Hematopoietic multipotent progenitor cell treated with erythropoietin and hydrocortisone succinate and interleukin-3 and kit ligand, for 4 days (in vitro differentiated cells): ENCODE data around the gene TCP11.

ENCODE experiments used
- DNase-seq: peaks from one replicate; pipeline ENCODE4 v3.0.0-alpha.2; 2015

The TCP11 gene

GRCh38 chr6:35078896-35079295 is 62.2 kb downstream of the TCP11 start:
- DNase-seq, result no peak

GRCh38 chr6:35078226-35078850 is 62.8 kb downstream of the TCP11 start:
- DNase-seq, result no peak

- no peak for DNase-seq
Measured at GRCh38 chr6:35077713-35078105, 63.4 kb downstream of the TCP11 start.

GRCh38 chr6:35076997-35077712 is 64.0 kb downstream of the TCP11 start:
- no peak for DNase-seq

- DNase-seq, result no peak
Measured at GRCh38 chr6:35073766-35074471, 67.2 kb downstream of the TCP11 start.

- no peak for DNase-seq
Measured at GRCh38 chr6:35073211-35073610, 67.9 kb downstream of the TCP11 start.

- no peak for DNase-seq
Measured at GRCh38 chr6:35072698-35073055, 68.5 kb downstream of the TCP11 start.

GRCh38 chr6:35072051-35072697 is 69.0 kb downstream of the TCP11 start:
- no peak for DNase-seq

- no peak for DNase-seq
Measured at GRCh38 chr6:35071347-35071994, 69.7 kb downstream of the TCP11 start.

GRCh38 chr6:35070111-35070510 is 71.0 kb downstream of the TCP11 start:
- no peak for DNase-seq

GRCh38 chr6:35069262-35069661 is 71.9 kb downstream of the TCP11 start:
- DNase-seq, result no peak

- DNase-seq, result no peak
Measured at GRCh38 chr6:35068644-35069043, 72.5 kb downstream of the TCP11 start.

GRCh38 chr6:35068206-35068605 is 72.9 kb downstream of the TCP11 start:
- no peak for DNase-seq
